Fibroblast of the aortic adventitia (primary cell): ENCODE measurements around the gene ROBO3. TPM values are rescaled to one million over a fixed set of nuclear protein-coding genes. Genes with fewer than 3 reads are reported as not detected.

Experiments used
- DNase-seq: peaks from one replicate; pipeline ENCODE4 v3.0.0-alpha.2; 2010; ENCODE audit warnings: low read depth
- H3K4me3 ChIP-seq: 2 replicates; pipeline ENCODE4 v1.5.1; 2011; ENCODE audit warnings: low read depth, mild to moderate bottlenecking, control low read depth, low read length, moderate library complexity
- CTCF ChIP-seq: IDR thresholded peaks from 2 replicates; pipeline ENCODE4 v1.5.1; 2011; ENCODE audit warnings: mild to moderate bottlenecking, low read length, control low read depth, inconsistent platforms; ENCODE audit not compliant: insufficient read depth
- total RNA-seq: library from RNA; depleted of rRNA; stranded (reverse); fragments of >200 nt; gene quantifications from 2 replicates; pipeline ENCODE4 v1.2.3, GENCODE V29; 2012; ENCODE audit warnings: low replicate concordance

The ROBO3 gene
- total RNA-seq, 1 donor, result 13.6 TPM

GRCh38 chr11:124918950-124919349 is 53.7 kb downstream of the ROBO3 start, which contains the start of gene HEPN1:
Gene HEPN1 (plus strand): TSS chr11:124919250.
- H3K4me3 ChIP-seq, result no peak within 1 kb of the TSS
- TF ChIP-seq CTCF, result no peak
- DNase-seq, result no peak

- no peak overlapping the region for H3K4me3 ChIP-seq
- no peak for TF ChIP-seq CTCF
- no peak for DNase-seq
Measured at GRCh38 chr11:124919898-124920297, 54.7 kb downstream of the ROBO3 start.

- no peak for DNase-seq
- TF ChIP-seq CTCF, result no peak
- H3K4me3 ChIP-seq, result no peak overlapping the region
Measured at GRCh38 chr11:124920356-124920755, 55.1 kb downstream of the ROBO3 start.

GRCh38 chr11:124920870-124921609 is 55.8 kb downstream of the ROBO3 start:
- peak overlapping the region; percentile 17 for H3K4me3 ChIP-seq
- DNase-seq, result peak; percentile 31
- no peak for TF ChIP-seq CTCF

- no peak for DNase-seq
Measured at GRCh38 chr11:124922831-124923230, 57.6 kb downstream of the ROBO3 start.

GRCh38 chr11:124923296-124923695 is 58.1 kb downstream of the ROBO3 start:
- TF ChIP-seq CTCF, result no peak
- DNase-seq, result no peak
- H3K4me3 ChIP-seq, result no peak overlapping the region

More at GRCh38 chr11:124922831-124923230, 57.6 kb downstream of the ROBO3 start:
- TF ChIP-seq CTCF, result no peak
- H3K4me3 ChIP-seq, result no peak overlapping the region
